Glomerular visceral epithelial cell (primary cell): ENCODE measurements around the gene XXYLT1.
"Not testable (repeated sequence)": the region's sequence is repeated elsewhere in the genome, so short reads cannot be mapped to it uniquely, and the experiment has no call there.

ENCODE experiments used
- DNase-seq: peaks from one replicate; pipeline ENCODE4 v3.0.0-alpha.2; 2016; ENCODE audit errors: extremely low spot score

XXYLT1 gene

GRCh38 chr3:195096484-195097330, 174.3 kb downstream of the XXYLT1 start:
- DNase-seq = no peak

GRCh38 chr3:195096053-195096452, 174.9 kb downstream of the XXYLT1 start:
- DNase-seq = no peak

- peak; percentile 54 for DNase-seq
These were observed 175.3 kb downstream of the XXYLT1 start for GRCh38 chr3:195095704-195096036.

GRCh38 chr3:195095035-195095703, 175.8 kb downstream of the XXYLT1 start:
- DNase-seq = peak; percentile 40

- DNase-seq = peak; percentile 76
These were observed 176.6 kb downstream of the XXYLT1 start for GRCh38 chr3:195094191-195094921.

- DNase-seq = no peak
These were observed 177.2 kb downstream of the XXYLT1 start for GRCh38 chr3:195093731-195094130.

GRCh38 chr3:195087840-195088601, 182.9 kb downstream of the XXYLT1 start:
- DNase-seq = not testable (repeated sequence)

GRCh38 chr3:195087328-195087727, 183.6 kb downstream of the XXYLT1 start:
- DNase-seq = no peak

GRCh38 chr3:195086885-195087284, 184.1 kb downstream of the XXYLT1 start:
- DNase-seq = no peak

GRCh38 chr3:195086341-195086740, 184.6 kb downstream of the XXYLT1 start:
- no peak for DNase-seq

- DNase-seq = no peak
These were observed 185.4 kb downstream of the XXYLT1 start for GRCh38 chr3:195085356-195086130.

GRCh38 chr3:195084746-195085145, 186.2 kb downstream of the XXYLT1 start:
- no peak for DNase-seq

GRCh38 chr3:195083659-195084058, 187.3 kb downstream of the XXYLT1 start:
- no peak for DNase-seq

- DNase-seq = no peak
These were observed 188.1 kb downstream of the XXYLT1 start for GRCh38 chr3:195082811-195083210.

- DNase-seq = peak; percentile 18
These were observed 189.6 kb downstream of the XXYLT1 start for GRCh38 chr3:195081242-195081963.

GRCh38 chr3:195080571-195081151, 190.3 kb downstream of the XXYLT1 start:
- peak; percentile 73 for DNase-seq

GRCh38 chr3:195080125-195080524, 190.8 kb downstream of the XXYLT1 start:
- DNase-seq = peak; percentile 70

- no peak for DNase-seq
These were observed 191.3 kb downstream of the XXYLT1 start for GRCh38 chr3:195079636-195080035.

GRCh38 chr3:195078891-195079440, 192.0 kb downstream of the XXYLT1 start:
- no peak for DNase-seq
